OCI-M2 (cell line): Measurements from ENCODE around the gene STK32C.
"Not testable (repeated sequence)": the region's sequence is repeated elsewhere in the genome, so short reads cannot be mapped to it uniquely, and the experiment has no call there.

Experiments used
- DNase-seq: peaks from one replicate; lab custom pipeline; 2025; ENCODE audit not compliant: unreplicated experiment; lab: John Stamatoyannopoulos, UW

Gene STK32C

DNA sequence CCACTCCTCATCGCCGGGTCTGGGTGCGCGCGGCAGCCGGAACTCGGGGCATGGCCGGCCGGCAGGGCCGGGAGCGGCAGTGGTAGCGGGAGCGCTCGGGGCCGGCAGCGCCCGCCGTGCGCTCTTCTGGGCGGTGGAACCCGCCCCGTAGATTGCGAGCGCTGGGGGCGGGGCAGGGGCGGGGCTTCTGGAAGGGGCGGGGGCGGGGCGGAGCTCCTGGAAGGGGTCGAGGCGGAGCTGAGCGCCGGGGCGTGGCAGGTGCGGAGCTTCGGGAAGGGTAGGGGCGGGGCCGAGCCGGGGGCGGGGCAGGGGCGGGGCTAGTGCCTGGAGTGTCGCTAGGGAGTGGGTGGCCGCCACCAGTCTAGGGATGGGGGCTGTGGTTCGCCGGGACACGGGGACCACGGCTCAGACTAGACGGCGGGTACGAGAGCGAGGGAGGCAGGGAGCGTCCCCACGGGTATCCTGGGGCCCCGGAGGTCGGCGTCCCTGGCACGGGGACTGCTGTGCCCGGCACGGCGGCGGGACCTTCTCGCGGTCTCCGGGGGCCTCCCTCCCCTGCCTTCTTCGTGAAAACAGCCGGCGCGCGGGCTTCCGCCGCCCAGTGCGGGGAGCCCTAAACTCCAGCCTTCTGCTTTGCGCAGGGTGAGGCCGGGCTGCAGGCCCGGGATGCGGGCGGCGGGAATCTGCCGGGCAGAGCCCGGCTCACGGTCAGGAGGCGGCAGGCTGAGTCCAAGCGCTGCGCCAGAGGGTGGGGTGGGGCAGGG is at the start of gene STK32C:
TSS of gene STK32C (minus strand) at position 128 of the 764 bp plus-strand sequence. CDS start at position 11, 117 bp downstream.
- no peak for DNase-seq

DNA sequence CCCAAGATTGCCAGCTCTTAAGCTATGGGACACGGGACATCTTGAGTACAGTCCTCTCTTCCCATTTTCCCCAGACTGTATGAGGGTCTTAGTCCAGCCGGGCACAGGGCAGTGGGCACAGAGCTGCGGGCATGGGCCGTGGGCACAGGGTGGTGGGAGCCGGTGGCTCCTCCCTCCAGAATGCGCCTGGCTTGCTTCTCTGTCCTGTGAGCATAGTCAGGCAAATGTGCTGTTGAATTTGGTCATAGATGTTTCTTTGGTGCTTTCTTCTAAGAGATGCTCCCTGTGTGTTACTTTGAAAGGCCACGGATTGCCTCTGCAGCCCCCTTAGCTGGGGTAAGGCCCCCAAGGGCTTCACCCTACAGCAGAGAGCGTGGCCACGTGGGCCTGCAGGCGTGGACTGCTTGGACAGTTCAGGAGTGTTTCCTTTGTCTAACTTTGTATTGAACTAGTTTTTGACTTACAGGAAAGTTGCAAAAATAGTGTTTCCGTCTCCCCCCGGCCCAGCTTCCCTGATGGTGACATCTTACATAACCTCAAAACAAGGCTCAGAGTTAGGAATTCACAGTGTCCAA is 49.0 kb upstream of the STK32C start:
- DNase-seq = no peak

DNA sequence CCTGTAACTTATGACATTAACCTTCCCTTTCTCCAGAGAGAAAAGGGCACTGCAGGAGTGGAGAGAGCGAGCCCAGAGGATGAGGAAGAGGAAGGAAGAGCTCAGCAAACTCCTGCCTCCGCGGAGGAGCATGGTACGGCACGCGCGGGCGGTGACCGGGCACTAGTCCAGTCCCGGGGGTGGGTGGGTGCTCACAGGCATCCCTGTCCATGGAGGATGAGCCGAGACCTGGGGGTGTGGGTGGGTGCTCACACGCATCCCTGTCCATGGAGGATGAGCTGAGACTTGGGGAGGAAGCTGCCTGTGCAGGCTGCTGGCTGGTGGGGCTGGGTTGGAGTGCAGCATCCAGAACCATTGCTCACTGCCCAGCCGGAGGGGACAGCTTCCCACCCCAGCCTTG is 48.0 kb upstream of the STK32C start:
- DNase-seq = no peak

DNA sequence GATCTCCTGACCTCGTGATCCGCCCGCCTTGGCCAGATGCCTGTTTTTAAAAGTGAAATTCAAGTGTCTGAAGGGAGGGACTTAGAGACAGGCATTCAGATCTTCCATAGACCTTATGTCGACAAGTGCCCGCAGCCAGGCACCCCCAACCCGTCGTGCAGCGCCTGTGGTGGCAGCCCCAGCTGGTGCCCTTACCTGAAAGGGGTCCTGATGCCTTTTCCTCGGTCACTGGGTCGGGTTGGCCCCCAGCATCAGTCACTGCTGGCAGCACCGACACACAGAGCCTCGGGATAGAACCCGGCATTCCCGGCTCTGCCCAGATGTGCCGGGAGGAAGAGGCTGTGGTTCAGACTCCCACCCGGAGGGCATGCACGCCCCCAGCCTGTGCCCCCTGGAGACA is 47.5 kb upstream of the STK32C start:
- DNase-seq = no peak

DNA sequence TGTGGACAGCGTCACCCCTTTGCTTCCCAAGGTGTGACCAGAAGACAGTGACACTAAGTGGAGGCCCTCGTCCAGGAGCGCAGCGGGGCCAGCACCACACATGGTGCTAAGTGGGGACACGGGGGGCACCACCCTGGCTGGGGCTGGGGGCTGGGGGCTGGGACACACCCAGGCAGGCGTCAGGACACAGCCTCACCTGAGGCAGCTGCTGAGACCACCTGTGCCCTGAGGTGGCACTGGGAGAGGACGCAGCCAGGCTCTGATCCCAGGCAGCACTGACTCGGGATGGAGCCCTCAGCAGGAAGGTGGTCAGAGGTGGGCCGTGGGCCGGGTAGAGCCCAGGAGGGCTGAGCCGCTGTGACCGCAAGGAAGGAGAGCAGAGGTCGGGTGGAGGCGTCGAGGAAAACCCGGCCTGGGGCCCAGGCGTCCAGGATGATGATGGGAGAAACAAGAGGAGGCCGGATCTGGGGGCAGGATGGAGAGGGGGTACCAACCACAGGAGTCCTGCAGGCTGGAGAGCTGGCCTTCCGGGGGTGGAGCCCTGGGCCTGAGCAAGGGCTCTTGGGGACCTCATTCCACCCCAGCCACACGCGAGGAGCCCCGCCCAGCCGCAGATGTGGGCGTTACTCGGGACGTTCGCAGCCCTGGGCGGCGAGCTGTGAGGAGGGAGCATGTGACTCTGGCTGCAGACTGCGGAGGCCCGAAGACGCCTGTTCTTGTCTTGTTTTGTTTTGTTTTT is 46.8 kb upstream of the STK32C start:
- no peak for DNase-seq

DNA sequence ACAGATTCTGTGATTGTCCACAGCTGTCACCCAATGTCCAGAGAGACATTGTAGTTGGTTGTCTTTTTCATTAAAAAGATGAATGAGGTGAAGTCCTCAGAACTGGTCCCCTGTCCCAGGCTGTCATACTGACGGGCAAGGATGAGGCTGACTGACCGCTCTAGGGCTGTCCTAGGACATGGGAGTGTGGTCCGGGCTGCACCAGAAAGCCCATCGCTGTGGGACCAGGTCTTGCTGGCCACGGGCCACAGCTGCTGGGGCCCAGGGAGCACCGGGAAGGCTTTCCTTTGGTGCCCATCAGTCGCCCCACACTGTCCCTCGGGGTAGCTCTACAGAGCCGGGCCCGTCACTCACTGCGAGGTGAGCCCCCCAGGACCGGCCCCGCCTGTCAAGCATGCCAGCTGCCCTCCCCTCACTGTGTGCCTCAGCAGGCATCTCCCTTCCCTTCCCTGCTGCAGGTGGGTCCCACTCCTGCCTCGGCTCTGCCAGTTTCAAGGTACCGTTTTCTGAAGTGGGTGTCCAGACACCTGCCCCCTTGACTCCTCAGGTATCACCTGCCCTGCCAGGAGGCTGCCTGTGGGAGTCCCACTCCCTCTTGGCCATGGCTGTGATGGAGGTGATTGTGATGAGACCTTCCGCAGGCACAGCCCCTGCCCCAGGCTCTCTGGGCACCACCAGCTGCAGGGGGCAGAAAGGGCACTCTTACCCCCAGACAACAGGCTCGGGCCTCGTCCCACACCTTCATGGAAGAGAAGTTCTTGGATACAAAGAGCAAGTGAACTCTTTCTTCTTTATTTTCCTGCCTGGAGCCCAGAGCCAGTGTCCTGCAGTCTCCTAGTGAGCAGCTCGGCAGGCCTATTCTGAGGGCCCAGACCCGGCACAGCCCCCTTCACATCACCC is 46.0 kb upstream of the STK32C start:
- DNase-seq = no peak

DNA sequence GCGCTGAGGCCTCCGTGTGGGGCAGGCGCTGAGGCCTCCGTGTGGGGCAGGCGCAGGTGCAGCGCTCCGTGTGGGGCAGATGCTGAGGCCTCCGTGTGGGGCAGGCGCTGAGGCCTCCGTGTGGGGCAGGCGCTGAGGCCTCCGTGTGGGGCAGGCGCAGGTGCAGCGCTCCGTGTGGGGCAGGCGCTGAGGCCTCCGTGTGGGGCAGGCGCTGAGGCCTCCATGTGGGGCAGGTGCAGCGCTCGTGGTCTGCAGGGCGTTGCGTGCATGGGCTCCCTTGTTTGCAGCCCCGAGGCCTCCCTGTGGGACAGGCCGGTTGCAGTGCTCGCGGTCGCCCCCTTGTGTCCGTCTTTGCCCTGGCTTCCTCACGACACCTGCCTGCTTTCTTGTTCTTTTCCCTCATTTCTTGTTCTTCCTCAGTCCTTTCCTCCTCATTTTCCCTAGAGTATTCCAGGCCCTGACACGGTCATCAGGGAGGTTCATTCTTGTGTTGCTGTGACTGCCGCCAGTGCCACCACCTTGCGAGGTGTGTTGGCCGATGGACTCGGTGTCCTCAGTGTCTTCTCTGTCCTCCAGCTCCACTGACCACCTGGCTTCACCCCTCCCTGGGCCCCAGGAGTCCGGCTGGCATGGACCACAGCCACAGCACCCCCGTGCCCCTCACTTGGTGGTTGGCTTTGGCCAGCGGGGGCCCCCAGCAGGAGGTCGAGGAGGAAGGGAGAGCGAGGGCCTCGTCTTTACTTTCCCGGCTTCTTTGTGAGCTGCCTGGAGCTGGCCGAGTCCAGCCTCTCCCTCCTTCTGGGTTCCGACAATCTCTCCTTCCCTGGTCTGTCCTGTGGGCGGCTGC is 44.9 kb upstream of the STK32C start:
- DNase-seq = not testable (repeated sequence)

DNA sequence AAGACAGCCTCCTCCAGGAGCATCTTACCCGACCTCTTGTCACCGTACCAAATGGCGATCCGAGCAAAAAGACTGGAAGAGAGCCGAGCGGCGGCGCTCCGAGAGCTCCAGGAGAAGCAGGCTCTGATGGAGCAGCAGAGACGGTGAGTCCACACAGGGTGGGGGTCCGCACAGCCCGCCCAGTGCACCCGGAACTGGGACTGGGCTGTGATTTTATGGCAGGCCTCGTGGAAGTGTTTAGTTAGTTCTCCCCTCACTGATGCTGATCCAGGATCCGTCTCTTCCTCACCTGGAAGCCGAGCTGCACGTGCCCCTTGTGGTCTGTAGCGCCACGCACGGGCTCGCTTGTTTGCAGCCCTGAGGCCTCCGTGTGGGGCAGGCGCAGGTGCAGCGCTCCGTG is 43.9 kb upstream of the STK32C start:
- no peak for DNase-seq

DNA sequence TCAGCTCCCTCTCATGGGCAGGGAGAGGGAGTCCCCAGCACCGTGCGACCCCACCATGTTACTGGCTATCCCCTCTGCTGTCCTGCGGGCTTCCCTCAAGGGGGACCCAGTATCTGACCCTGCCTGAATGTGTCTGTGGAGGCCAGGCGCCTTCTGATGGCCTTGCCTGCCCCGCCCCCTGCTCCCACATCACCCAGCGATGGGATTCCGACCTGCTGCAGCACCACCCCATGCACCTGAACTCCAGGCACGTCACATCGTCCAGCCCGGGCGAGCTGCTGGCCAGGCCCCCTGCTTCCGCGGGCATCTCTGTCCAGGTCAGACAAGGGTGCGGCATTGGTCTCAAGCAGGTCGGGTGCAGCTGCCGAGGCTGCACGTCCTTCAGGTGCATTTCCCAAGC is 43.2 kb upstream of the STK32C start:
- no peak for DNase-seq

DNA sequence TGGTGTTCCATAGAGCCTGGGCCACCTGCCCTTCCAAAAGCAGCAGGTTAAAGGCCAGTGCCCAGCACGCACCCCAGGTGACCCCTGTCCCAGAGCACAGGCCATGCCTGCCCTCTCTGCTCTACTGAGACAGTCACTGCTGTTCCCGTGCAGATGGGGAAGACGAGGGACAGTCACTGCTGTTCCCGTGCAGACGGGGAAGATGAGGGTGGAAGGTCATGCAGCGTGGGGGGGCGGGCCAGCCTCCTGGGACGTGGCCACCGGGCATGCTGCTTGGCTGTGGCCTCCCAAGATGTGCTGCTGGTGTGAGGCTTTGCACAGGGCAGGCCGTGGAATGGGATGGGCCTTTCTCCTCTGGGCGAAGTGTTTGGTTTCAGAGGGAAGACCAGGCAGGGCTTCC is 42.6 kb upstream of the STK32C start:
- DNase-seq = no peak

DNA sequence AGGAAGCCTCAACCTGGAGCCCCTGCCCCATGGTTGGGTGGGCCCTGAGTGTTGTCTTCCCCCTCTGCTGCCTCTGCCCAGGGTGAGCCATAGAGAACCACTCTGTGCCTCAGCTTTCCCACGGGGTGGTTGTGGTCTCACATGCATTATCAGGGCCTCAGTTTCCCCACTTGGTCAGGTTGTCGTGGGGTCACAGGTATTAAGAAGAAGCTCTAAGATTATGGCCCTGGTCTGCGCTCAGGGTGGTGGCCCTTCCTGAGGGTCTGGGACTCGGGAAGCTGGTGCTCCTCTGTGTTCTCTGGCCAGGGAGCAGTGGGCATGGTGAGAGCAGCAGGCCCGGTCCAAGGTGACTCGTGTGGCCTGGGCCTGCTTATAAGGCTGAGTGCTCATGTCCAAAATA is 42.0 kb upstream of the STK32C start:
- DNase-seq = no peak

DNA sequence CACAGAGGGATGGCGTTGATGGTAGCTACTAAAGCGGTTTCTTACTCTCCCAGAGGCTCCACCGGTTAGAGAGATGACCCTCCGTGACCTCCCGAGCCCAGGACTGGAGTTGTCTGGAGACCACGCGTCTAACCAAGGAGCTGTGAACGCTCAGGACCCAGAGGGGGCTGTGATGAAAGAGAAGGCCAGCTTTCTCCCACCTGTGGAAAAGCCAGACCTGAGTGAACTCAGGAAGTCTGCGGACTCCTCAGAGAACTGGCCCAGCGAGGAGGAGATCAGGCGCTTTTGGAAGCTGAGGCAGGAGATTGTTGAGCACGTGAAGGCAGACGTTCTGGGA is 40.1 kb upstream of the STK32C start:
- DNase-seq = no peak

DNA sequence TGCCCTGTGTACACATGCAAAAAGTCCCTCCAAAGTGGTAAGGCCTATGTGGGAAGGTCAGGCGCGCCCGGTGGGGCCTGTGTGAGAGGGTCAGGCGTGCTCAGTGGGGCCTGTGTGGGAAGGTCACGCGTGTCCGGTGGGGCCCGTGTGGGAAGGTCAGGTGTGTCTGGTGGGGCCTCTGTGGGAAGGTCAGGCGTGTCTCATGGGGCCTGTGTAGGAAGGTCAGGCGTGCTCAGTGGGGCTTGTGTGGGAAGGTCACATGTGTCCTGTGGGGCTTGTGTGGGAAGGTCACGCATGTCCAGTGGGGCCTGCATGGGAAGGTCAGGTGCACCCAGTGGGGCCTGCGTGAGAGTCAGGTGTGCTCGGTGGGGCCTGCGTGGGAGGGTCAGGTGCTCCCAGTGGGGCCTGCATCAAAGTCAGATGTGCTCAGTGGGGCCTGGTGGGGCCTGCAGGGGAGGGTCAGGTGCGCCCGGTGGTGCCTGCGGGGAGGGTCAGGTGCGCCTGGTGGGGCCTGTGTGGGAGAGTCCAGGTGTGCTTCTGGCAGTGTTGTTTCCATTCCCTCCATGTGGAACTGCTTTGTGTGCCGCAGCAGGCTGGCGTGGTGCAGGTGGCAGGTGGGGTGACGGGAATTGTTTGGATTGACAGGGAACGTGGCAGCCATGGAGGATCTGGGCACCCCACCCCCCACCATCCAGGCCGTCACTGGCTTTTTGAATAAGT is 39.6 kb upstream of the STK32C start:
- DNase-seq = no peak

DNA sequence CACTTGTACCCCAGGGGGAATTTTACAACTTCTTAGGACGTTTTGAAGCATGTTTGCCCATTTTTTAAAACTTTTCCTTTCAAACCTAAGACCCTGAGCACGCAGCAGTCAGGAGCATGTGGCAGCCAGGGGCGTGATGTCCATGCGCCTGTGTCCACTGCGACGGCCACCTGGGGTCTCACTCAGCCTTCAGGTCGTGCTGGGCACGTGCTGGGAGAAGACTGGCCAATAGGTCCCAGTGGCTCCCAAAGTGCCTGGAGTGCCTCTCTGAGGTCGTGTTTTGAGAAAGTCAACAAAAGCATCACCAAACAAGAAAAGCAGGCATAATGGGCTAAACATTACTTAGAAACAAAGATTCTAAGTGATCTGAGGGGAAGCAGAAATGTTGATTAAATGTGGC is 39.1 kb upstream of the STK32C start:
- DNase-seq = no peak

DNA sequence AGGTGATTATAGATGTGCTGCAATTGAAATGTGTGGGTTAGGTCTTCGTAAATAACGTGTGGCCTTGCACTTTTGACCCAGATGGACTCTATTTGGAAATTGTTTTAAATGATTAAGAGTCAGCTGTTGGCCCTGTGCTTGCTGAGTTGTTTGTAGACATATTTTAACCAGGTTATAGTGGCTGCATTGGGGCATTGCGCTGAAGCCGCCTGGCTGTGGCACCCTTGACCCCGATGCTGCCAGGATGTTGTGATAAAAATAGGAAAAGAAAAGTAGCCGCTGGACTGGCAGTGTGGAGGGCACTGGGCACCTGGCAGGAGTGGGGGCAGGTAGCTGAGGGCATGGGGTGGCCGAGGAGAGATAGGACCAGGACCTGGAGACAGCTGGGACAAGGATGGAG is 37.6 kb upstream of the STK32C start:
- DNase-seq = no peak

DNA sequence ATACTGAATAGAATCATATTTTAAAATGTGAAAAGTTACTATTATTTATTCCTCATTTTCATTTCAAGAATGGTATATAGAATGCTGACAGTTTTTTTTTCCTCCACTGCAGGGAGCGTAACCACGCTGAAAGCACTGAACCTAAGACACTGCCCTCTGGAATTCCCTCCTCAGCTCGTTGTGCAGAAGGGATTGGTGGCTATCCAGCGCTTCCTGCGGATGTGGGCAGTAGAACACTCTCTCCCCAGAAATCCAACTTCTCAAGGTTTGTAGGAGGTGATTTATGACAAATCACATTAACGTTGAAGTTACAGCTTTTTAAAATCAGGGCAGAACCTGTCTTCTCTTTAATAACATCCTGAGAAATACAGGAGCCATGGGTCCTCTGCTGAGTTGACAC is 36.6 kb upstream of the STK32C start:
- no peak for DNase-seq

DNA sequence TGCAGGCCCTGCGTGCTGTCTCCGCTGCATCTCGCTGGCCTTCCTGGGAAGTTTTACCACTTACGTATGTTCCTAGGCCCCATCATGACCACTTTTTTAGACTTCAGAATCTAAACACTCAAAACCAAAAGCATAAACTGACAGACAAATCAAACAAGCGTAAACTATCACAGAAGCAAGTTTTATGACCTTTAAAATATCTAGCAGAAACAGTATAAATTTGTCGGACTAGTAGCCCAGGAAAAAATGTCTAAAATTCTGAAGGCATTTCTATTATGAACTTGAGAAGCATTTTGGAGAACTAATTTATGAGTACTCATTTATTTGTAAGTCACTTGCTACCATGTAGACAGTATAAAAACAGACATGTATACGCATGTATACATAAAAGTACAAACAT is 34.8 kb upstream of the STK32C start:
- no peak for DNase-seq

DNA sequence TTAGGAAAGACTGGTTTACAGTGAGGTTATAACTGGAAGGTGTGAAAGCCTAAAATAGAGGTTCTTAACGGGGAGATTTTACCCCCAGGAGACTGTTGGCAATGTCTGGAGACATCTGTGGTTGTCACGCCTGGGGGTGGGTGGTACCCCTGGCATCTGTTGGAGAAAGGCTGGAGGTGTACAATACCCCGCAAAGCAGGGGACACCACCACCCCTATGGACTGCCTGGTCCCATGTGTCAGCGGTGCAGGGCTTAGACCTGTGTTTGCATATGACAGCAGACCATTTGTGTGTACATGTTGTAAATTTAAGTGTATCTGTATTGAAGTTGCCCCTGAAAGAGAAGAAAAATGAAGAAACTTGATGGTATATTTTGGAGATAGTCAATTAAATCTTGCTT is 34.0 kb upstream of the STK32C start:
- DNase-seq = no peak

DNA sequence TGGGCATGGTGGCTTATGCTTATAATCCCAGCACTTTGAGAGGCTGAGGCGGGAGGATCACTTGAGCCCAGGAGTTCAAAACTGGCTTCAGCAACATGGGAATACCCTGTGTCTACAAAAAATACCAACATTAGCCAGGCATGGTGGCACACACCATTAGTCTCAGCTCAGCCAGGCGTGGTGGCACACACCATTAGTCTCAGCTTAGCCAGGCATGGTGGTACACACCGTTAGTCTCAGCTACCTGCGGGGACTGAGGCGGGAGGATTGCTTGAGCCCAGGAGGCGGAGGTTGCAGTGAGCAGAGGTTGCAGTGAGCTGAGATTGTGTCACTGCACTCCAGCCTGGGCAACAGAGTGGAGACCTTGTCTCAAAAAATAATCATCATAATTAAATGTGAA is 33.3 kb upstream of the STK32C start:
- DNase-seq = no peak

DNA sequence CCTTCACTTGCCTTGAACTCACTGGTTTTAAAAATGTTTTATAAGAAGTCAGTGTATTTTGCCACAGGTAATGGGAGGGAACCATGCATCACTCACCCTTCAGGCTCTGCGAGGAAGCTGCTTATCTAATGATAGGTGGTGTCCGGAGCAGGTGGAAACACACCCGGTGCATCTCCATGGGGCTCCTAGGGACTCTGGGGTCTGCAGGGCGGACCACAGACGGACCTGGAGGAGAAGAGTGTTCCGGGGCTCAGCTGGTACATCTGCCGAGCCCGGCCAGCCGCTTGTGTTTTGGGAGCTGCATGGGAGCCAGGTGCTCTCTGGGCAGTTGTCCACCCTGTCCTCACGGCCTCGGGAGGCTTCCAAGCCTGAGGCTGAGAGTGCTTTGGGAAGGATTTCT is 31.5 kb upstream of the STK32C start:
- no peak for DNase-seq
